ENCODE data around the gene NPHS1.
"Not testable (repeated sequence)": the region's sequence is repeated elsewhere in the genome, so short reads cannot be mapped to it uniquely, and the experiment has no call there.

NPHS1 gene, protein sequence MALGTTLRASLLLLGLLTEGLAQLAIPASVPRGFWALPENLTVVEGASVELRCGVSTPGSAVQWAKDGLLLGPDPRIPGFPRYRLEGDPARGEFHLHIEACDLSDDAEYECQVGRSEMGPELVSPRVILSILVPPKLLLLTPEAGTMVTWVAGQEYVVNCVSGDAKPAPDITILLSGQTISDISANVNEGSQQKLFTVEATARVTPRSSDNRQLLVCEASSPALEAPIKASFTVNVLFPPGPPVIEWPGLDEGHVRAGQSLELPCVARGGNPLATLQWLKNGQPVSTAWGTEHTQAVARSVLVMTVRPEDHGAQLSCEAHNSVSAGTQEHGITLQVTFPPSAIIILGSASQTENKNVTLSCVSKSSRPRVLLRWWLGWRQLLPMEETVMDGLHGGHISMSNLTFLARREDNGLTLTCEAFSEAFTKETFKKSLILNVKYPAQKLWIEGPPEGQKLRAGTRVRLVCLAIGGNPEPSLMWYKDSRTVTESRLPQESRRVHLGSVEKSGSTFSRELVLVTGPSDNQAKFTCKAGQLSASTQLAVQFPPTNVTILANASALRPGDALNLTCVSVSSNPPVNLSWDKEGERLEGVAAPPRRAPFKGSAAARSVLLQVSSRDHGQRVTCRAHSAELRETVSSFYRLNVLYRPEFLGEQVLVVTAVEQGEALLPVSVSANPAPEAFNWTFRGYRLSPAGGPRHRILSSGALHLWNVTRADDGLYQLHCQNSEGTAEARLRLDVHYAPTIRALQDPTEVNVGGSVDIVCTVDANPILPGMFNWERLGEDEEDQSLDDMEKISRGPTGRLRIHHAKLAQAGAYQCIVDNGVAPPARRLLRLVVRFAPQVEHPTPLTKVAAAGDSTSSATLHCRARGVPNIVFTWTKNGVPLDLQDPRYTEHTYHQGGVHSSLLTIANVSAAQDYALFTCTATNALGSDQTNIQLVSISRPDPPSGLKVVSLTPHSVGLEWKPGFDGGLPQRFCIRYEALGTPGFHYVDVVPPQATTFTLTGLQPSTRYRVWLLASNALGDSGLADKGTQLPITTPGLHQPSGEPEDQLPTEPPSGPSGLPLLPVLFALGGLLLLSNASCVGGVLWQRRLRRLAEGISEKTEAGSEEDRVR (N-terminal part only)

DNA sequence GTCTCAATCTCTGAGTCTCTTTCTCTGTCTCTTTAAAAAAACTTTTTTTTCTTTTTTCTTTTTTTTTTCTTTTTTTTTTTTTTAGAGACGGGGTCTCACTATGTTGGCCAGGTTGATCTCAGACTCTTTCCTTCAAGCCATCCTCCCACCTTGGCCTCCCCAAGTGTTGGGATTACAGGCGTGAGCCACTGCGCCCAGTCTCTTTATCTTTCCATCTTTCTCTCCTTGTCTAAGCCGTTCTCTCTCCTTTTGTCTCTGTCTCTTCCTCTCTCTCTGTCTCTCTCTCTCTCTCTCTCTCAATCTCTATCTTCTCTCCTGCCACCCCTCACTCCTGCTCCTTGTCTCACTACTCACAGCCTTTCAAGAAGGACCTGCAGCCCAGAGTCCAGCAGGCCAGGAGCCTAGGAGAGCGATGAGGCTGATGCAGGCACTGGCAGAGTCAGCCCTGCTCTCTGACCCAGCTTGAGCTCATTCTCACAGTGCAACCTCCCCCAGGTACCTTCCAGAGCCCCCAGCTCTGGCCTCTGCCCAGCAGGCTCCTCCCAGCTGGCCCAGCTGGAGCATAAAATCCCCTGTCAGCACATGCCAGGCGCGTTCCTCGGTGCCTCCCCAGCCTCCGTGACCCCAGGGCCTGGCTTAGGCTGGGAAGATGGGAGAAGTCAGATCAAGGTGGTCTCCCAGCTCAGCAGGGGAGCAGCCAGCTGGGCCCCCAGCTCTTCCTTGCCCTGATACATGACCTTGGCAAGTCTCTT is at the start of gene NPHS1:
Gene NPHS1, minus strand, starts transcription at position 476 of the 752 bp plus-strand sequence. CDS start 667 bp downstream, outside the sequence.
- FAIRE-seq: no peak
- DNase-seq (ENCODE audit: insufficient read length, low spot score): no peak

DNA sequence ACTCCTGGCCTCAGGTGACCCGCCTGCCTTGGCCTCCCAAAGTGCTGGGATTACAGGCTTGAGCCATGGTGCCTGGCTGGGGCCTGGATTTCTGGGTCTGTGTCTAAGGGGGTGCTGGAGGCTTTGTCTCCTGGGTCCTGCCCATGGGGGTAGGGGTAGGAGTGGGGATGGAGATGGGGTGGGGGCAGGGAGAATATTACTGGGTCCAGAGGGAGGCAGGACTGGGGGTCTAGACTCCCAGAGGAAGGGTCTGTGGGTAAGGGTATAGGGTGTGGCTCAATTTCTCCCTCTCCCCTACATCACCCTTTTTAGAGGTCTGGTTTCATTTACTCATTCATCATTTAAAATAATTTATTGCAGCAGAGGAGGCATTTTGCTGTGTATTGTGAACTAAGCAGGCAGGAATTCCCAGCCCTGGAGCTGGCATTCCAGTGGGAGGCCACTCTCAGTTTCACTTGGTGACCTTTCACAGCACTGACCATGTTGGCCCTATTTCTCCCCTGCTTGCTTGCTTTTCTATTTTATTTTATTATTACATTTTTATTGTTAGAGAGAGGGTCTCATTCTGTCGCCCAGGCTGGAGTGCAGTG is 48.8 kb upstream of the NPHS1 start:
- DNase-seq (ENCODE audit: insufficient read length, low spot score) (peak; percentile 42), FAIRE-seq (no peak)

DNA sequence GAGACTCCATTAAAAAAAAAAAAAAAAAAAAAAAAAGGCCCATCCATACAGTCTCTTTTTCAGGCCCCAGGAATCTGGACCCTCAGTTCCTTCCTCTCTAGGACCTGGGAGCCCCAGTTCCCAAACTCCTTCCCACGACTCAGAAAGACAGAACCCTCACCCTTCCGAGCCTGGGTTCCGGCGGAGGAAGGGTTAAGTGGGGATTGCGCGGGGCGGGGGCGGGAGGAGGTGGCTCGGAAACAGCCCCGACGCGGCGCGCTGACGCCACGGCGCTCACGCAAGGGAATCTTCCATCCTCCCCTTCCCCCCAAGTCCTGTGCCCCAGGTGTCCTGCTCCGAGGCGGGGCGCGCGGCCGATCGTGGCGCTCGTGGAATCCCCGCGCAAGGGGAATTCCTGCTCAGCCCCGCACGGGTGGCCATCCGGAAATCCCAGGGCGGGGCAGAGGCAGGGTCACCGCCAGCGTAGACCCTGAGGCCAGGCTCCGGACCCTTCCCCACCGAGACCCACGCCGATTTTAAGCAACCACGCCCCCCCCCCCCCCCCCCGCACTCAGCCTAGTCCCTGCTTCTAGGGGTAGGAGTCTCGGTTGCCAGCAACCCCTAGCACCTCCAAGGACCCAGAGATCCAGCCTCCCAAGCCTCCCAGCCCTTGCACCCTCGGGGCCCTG is 47.4 kb upstream of the NPHS1 start:
- DNase-seq (ENCODE audit: insufficient read length, low spot score) (peak; percentile 83), FAIRE-seq (peak; percentile 98)

DNA sequence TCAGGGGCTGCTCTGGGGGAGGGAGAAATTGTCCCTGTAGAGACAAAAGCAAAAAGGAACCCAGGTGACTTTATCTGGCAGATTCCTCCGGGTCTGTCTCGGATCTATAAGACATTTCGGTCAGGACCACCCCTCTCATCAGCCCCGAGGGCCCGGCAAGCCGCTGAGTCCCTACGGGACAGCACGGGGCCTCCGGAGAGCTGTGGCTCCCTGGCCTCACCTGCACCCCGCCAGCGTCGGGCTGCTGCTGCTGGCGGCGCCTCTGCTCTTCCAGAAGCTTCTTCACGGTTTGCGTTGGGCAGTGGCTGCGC is 46.1 kb upstream of the NPHS1 start:
- FAIRE-seq (no peak), DNase-seq (ENCODE audit: insufficient read length, low spot score) (no peak)

DNA sequence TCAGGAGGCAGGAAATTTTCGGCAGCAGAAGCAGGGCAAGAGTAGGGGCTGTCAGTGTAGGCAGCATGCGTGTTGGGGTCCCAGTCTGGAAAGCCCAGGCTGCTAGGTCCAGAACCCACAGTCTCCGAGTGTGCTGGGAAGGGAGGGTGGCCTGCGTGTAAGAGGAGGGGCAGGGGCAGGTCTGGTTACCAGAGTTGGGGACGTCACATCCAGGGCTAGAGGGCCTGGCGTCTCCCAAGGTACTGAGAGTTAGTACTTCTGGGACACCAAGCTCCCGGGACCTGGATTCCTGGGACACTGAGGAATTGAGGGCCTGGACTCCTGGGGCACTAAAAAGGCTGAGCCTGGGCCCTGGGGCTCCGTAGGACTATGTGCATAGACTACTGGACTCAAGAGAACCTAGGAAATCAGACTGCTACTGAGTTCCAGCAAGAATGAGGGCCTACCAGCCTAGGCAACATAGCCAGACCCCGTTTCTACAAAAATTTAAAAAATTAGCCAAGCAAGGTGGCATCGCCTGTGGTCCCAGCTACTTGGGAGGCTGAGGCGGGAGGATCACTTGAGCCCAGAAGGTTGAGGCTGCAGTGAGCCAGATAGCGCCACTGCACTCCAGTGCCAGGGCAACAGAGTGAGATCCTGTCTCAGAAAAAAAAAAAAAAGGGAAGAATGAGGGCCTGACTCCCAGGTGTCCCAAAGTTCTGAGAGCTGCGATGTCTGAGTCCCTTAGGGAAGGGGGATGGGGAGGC is 45.6 kb upstream of the NPHS1 start:
- FAIRE-seq: no peak
- DNase-seq (ENCODE audit: insufficient read length, low spot score): no peak

DNA sequence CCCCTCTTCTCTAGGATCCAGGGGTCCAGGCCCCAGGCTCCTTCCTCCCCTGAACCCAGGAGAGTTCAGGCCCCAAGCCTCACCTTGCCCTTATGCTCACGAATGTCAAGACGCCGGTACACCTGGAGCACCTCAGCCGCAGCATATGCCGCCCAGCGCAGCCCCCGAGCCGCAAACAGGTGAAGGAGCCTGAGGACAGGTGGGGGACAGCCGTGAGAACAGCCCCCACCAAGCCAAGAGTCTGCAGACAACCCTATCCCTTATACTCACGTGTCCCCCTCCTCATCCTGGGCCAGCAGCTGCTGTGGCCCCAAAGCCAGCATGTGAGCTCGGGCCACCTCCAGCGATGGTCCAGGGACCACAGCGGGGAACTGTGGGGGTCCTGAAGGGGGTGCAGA is 44.3 kb upstream of the NPHS1 start:
- FAIRE-seq (no peak), DNase-seq (ENCODE audit: insufficient read length, low spot score) (no peak)

DNA sequence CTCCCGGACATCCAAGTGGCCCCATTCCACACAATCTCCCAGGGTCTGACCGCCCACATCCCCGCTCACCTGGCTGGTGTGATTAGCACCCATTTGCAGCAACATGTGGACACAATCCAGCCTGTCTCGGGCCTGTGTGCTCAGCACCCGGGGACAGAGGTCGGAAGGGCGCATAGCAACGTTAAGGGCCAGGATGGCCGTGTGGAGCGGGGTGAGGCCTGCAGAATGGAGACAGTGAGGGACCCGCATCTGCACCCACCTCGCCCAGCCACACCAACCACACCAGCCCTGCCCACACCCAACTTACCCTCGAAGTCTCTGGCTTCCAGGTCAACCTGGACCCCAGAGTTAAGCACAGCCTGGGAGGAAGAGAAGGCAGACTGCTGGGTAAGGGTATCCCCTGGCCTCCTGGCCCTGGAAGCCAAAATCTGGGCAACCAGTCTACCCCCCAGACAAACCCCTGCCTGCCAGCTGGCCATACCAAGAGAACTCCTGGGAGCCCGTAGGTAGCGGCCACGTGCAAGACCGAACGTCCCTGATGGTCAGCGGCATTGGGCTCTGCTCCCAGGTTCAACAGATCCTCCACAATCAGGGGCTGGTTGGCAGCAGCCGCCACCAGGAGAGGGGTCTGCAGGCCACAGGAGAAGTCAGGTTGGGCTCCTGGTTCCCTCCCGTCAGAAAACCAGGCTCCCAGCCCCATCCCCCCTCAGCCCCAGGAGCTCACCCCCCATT is 43.8 kb upstream of the NPHS1 start:
- FAIRE-seq (no peak), DNase-seq (ENCODE audit: insufficient read length, low spot score) (no peak)

DNA sequence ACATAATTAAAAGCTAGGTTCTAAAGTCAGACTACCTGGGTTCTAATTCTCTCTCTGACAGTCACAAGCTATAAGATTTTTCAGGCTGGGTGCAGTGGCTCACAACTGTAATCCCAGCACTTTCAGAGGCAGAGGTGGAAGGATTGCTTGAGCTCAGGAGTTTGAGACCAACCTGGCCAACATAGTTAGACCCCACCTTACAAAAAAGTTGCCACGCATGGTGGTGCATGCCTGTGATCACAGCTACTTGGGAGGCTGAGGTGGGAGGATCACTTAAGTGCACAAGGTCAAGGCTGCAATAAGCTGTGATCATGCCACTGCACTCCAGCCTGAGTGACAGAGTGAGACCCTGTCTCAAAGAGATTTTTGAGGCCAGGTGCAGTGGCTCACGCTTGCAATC is 42.0 kb upstream of the NPHS1 start:
- no peak for FAIRE-seq
- no peak for DNase-seq (ENCODE audit: insufficient read length, low spot score)

DNA sequence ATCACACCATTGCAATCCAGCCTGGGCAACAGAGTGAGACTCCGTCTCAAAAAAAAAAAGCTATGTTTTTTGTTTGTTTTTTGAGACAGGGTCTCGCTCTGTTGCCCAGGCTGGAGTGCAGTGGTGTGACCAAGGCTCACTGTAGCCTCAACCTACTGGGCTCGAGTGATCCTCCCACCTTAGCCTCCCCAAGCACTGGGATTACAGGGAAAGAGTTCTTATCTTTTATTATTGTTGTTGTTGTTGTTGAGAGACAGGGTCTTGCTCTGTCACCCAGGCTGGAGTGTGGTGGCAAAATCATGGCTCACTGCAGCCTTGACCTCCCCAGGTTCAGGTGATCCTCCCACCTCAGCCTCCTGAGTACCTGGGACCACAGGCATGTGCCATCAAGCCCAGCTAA is 39.5 kb upstream of the NPHS1 start:
- FAIRE-seq; DNase-seq (ENCODE audit: insufficient read length, low spot score): not testable (repeated sequence)

DNA sequence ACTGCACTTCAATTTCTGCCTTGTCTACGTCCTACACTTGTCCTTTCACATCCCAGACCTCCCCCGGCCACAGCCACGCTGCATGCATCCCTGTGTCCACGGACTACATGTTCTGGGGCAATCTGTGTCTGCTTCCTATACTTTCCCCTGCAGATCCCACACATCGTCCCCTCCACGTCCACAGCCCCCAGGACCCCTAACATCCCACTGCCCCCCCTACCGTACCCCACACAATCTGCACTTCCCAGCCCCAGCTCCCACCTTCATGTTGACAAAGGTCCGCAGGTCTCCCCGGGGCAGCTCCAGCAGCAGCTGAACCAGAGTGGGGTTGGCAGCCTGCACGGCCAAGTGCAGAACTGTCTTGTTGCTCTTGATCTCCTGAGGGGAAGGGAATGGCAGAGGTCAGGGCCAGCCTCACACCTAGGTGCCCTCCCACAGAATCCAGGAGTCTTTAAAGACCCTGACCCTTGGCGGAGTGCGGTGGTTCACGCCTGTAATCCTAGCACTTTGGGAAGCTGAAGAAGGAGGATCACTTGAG is 37.9 kb upstream of the NPHS1 start:
- no peak for FAIRE-seq

DNA sequence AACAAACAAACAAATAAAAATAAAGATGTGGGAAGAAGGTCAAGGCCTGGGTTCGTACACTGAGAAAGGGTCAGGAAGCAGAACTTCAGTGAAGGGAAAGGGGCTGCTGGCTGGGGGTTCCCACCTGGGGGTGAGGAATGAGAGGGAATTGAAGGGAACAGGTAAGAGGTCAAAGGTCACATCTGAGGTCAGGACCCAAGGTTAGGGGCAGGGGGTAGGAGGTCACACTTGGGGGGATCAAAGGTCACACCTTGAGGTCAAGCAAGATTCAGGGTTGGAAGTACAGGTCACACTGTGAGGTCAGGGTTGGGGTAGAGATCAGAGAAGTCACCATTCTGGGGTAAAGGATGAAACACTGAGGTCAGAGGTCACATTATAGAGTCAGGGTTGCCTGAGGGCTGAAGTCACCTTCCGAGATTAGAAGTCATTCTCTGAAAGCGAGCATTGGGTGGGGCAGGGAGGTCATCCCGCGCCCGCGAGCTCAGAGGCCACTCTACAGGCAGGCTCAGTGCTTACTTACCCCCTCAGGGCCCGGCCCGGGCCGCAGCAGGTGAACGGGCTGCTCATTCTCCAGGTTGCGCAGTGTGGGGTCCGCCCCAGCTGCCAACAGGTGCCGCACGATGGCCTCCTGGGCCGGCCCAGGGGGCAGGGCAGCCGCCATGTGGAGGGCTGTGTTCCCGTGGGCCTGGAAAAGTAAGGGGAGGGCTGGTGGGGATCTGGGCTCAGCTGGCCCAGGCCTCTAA is 37.2 kb upstream of the NPHS1 start:
- DNase-seq (ENCODE audit: insufficient read length, low spot score) (no peak), FAIRE-seq (no peak)

More for the DNA sequence above, 37.9 kb upstream of the NPHS1 start:
- DNase-seq (ENCODE audit: insufficient read length, low spot score): no peak

DNA sequence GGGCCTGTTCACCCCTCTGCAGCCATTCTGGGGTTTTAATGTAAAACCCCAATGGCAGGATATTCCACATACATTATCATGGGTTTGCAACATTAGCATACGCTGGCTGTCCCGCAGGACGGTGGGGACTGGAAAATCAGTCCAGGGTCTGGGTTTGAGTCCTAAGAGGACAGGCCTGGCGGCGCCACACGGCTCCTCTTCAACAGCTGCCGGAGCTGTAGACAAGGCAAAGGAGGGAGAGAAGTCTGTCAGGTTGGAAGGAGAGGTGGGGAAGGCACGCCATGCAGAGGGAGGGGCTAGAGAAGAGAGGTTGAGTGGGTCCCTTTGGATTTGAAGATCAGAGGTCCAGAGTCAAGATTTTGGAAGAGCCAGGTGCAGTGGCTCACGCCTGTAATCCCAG is 36.1 kb upstream of the NPHS1 start:
- FAIRE-seq: no peak
- DNase-seq (ENCODE audit: insufficient read length, low spot score): no peak

DNA sequence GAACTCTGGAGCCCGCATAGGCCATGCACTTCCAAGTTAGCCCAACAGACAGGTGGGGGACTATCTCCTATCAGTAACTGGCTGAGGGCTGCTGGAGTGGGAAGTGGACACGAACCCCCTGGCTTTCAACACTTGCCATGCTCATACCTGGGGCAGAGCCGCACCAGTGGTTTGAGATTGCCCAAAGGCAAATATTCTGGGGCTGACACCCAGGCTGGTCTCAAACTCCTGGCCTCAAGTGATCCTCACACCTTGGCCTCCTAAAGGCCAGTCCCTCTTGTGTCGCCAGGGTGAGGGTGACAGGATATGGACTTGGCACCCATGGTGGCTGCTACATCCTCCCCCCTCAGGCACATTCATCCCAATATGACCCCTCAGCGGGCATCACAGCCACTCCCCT is 34.9 kb upstream of the NPHS1 start:
- no peak for DNase-seq (ENCODE audit: insufficient read length, low spot score)
- no peak for FAIRE-seq

DNA sequence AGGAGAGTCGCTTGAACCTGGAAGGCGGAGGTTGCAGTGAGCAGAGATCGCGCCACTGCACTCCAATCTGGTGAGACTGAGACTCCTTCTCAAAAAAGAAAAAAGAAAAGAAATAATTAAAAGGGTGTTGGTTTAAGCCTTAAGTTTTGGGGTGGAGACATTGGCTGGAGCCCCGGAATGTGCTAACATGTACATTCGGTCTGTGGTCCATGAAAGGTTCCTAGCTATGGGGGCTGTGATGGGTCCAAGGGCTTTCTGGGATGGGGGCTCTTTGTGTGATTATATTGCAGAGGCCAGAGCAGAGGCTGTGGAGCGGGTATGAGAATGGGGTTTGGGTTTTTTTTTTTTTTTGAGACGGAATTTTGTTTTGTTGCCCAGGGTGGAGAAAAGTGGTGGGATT is 33.6 kb upstream of the NPHS1 start:
- DNase-seq (ENCODE audit: insufficient read length, low spot score): no peak
- FAIRE-seq: no peak

DNA sequence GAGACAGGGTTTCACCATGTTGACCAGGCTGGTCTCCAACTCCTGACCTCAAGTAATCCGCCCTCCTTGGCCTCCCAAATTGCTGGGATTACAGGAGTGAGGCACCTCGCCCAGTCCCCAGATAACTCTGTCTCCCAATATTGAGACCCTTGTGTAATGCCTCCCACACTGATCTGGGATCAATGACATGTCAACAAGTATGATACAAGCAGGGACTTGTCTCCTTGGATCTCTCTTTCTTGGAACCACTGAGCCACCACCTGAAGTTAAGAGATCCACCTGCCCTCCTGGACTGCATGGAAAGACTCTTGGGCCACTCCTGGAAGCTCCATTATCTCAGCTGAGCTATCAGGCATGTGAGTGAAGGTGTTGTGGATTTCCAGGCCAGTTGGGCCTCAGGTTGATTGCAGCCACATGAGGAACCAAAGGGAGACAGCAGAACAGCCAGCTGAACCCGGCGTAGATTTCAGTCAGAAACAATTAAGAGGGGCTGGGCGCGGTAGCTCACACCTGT is 33.0 kb upstream of the NPHS1 start:
- no peak for DNase-seq (ENCODE audit: insufficient read length, low spot score)
- no peak for FAIRE-seq

DNA sequence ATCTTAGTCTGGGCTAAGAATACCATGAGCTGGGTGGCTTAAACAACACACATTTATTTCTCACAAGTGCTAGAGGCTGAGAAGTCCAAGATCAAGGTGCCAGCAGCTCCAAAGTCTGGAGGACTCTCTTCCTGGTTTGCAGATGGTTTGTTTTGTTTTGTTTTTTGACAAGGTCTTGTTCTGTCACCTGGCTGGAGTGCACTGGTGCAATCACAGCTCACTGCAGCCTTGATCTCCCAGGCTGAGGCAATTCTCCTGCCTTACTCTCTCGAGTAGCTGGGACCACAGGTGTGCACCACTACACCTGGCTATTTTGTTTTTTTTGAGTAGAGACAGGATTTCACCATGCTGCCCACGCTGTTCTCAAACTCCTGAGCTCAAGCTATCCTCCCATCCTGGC is 31.6 kb upstream of the NPHS1 start:
- FAIRE-seq: no peak

DNA sequence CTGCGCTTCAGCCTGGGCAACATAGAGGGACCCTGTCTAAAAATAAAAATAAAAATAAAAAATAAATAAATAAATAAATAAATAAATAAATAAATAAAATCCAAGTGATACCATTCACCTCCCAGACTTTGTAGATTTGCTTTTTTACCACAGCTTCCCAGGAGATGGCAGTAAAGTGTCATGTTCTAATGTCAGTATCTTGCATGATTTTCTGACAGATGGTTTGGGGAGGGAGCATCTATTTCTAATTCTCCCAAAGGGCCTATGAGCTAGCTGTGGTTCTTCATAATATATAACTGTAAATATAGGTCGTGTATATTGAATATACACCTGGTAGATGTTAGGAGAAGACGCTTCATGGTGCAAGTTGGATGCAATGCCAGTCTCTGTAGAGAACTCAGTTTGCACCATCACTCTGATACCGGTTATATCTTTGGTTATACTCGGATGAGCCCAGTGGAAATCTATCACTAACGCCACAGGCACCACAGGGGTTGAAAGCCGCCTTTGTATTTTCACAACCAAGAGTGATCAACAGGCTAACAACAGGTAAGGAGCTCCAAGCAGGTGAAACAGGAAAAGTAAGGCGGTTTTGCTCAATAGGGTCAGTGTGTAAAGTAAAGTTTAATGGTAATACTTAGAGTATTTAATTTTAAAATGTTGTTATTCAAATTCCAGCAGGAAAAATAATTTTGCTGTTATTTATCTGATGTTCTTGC is 30.0 kb upstream of the NPHS1 start:
- FAIRE-seq (peak; percentile 26), DNase-seq (ENCODE audit: insufficient read length, low spot score) (no peak)

More for the DNA sequence above, 31.6 kb upstream of the NPHS1 start:
- no peak for DNase-seq (ENCODE audit: insufficient read length, low spot score)

All from HTR-8/SVneo (cell line).